Loucy (cell line): ENCODE results near the gene AWAT1.

Experiments used
- EZH2phosphoT487 ChIP-seq: fragments of 200-600 bp; IDR thresholded peaks from 2 replicates; pipeline ENCODE4 v1.6.1; 2018; ENCODE audit warnings: antibody characterized with exemption, mild to moderate bottlenecking, moderate library complexity, borderline replicate concordance
- TF ChIP-seq, protein P1 (sequence below): fragments of 200-600 bp; sonication (generic); conservative IDR thresholded peaks from 2 replicates; pipeline ENCODE4 v1.5.1; 2014; ENCODE audit warnings: mild to moderate bottlenecking, antibody characterized with exemption, low read length

DNA sequence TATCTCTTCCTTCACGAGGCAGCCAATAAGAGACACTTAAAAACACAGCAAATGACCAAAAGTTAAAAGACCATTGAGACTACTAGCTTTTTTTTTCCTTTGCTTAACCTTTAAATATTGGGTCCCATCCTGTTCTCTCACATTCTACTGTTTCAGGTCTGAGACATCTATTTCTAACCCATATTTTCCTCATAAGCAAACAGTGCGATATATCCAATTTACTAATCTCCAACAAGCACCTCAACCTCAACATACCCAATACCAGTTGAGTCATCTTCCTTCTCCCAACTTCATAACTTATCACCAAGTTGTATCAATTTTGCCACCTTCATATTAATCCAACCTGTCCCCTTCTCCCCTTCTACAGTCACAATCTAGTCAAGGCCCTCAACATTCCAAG, 7.0 kb downstream of the AWAT1 start:
- TF ChIP-seq, protein P1, sequence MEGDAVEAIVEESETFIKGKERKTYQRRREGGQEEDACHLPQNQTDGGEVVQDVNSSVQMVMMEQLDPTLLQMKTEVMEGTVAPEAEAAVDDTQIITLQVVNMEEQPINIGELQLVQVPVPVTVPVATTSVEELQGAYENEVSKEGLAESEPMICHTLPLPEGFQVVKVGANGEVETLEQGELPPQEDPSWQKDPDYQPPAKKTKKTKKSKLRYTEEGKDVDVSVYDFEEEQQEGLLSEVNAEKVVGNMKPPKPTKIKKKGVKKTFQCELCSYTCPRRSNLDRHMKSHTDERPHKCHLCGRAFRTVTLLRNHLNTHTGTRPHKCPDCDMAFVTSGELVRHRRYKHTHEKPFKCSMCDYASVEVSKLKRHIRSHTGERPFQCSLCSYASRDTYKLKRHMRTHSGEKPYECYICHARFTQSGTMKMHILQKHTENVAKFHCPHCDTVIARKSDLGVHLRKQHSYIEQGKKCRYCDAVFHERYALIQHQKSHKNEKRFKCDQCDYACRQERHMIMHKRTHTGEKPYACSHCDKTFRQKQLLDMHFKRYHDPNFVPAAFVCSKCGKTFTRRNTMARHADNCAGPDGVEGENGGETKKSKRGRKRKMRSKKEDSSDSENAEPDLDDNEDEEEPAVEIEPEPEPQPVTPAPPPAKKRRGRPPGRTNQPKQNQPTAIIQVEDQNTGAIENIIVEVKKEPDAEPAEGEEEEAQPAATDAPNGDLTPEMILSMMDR, result no peak
- no peak for TF ChIP-seq EZH2phosphoT487
